ENCODE data around the gene VPS37D. TPM values are rescaled to one million over a fixed set of nuclear protein-coding genes. Genes with fewer than 3 reads are reported as not detected.

VPS37D gene
- total RNA-seq, 2 donors from 2014 or later = 0.92 to 1.2 TPM

DNA sequence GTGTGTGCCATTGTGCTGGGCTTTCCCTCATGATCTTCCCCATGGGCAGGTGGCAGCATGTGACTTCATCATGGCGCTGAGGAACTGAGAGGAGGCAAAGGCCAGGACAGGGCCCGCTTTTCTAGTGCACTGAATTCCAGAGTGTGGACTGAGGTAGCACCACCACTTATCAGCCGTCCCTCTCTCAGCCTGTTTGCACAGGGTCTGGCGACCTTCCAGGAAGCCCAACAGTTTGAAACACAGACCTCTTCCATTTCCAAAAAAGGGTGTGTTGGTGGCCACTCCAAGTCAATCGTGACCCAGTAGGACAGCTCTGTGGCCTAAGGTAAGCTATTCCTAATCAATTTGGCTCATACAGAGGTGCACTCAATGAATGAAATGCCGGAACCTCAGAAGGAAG is 11.2 kb downstream of the VPS37D start:
- Histone ChIP-seq H3K36me3 (peaks cover 3% of the 10 kb centered on the region), H3K27me3 (replicated peaks; ENCODE audit: insufficient read depth) (no peaks in the 10 kb centered on the region), H3K9me3 (no peaks in the 10 kb centered on the region), H3K27ac (no peak overlapping the region), H3K4me3 (no peak overlapping the region), H3K4me1 (ENCODE audit: control insufficient read depth in 1 of 2, low read depth in 2 of 2) (peaks cover 15 to 27% of the 10 kb centered on the region in 2 donors)
- TF ChIP-seq, protein P1, sequence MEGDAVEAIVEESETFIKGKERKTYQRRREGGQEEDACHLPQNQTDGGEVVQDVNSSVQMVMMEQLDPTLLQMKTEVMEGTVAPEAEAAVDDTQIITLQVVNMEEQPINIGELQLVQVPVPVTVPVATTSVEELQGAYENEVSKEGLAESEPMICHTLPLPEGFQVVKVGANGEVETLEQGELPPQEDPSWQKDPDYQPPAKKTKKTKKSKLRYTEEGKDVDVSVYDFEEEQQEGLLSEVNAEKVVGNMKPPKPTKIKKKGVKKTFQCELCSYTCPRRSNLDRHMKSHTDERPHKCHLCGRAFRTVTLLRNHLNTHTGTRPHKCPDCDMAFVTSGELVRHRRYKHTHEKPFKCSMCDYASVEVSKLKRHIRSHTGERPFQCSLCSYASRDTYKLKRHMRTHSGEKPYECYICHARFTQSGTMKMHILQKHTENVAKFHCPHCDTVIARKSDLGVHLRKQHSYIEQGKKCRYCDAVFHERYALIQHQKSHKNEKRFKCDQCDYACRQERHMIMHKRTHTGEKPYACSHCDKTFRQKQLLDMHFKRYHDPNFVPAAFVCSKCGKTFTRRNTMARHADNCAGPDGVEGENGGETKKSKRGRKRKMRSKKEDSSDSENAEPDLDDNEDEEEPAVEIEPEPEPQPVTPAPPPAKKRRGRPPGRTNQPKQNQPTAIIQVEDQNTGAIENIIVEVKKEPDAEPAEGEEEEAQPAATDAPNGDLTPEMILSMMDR (IDR thresholded peaks at IDR 0.05) = no peak
- DNase-seq (ENCODE audit: low spot score) = no peak
- no peak for ATAC-seq (ENCODE audit: insufficient number of reproducible peaks, low FRiP score, low read depth)

DNA sequence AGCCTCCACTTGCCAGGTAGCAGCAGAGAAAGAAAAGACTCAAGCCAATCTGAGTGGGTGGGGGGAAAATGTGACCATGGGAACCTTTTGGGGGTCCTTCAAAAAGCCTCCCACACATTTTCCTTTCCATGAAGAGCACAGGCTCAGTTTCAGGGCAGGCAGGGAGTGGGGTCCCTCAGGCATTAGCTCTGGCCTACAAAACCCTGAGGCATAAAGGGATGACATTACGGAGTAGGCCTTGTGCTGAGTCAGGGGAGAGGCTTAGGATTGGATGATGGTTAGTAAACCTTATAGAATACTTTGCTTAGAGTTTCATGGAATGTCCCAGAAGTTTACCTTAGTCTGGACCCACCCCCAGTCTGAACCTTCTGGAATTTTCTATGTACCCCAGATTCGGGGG is 12.1 kb downstream of the VPS37D start:
- DNase-seq (ENCODE audit: low spot score) (no peak), ATAC-seq (ENCODE audit: insufficient number of reproducible peaks, low FRiP score, low read depth) (no peak)
- TF ChIP-seq, protein P1 (IDR thresholded peaks at IDR 0.05) = no peak
- no peaks in the 10 kb centered on the region for H3K27me3 ChIP-seq (replicated peaks; ENCODE audit: insufficient read depth)
- peaks cover 3% of the 10 kb centered on the region for H3K36me3 ChIP-seq
- no peak overlapping the region for H3K4me3 ChIP-seq
- H3K4me1 ChIP-seq (ENCODE audit: control insufficient read depth in 1 of 2, low read depth in 2 of 2) = peaks cover 15 to 32% of the 10 kb centered on the region in 2 donors
- H3K9me3 ChIP-seq = no peaks in the 10 kb centered on the region
- no peak overlapping the region for H3K27ac ChIP-seq

DNA sequence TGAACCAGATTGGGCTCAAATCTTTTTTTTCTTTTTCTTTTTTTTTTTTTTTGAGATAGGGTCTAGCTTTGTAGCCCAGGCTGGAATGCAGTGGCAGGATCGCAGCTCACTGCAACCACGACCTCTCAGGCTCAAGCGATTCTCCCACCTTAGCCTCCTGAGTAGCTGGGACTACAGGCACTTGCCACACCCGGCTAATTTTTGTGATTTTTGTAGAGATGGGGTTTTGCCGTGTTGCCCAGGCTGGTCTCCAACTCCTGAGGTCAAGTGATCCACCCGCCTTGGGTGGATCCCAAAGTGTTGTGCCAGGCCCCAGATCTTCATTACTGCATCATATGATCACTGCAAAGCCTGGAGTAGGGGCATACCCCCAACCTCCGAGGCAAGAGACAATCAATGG is 12.9 kb downstream of the VPS37D start:
- TF ChIP-seq, protein P1 (IDR thresholded peaks at IDR 0.05) = no peak
- Histone ChIP-seq H3K4me3 (no peak overlapping the region), H3K27me3 (replicated peaks; ENCODE audit: insufficient read depth) (no peaks in the 10 kb centered on the region), H3K9me3 (no peaks in the 10 kb centered on the region), H3K36me3 (peaks cover 3% of the 10 kb centered on the region), H3K4me1 (ENCODE audit: control insufficient read depth in 1 of 2, low read depth in 2 of 2) (peaks cover 15 to 32% of the 10 kb centered on the region in 2 donors), H3K27ac (no peak overlapping the region)
- ATAC-seq (ENCODE audit: insufficient number of reproducible peaks, low FRiP score, low read depth) = no peak
- DNase-seq (ENCODE audit: low spot score) = no peak

DNA sequence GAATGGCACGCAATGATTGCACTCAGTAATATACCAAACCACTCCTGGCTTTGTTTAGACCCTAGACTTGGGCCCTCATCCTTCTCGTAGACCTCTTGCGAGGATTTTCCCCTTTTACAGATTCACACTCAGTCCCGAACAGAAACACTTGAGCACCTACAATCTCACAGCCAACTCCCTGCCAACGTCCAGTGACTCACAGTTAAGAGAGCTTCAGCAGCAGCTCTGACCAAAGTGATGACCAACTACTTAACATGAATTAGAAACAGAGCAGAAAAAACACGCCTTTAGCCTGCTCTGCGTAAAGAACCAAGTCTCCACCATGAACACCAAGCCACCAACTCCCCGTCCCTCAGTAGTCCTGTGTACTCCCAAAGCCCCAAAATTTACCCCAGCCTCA is 13.4 kb downstream of the VPS37D start:
- Histone ChIP-seq H3K27me3 (replicated peaks; ENCODE audit: insufficient read depth) (no peaks in the 10 kb centered on the region), H3K9me3 (no peaks in the 10 kb centered on the region), H3K4me3 (no peak overlapping the region), H3K36me3 (peaks cover 3% of the 10 kb centered on the region), H3K27ac (no peak overlapping the region), H3K4me1 (ENCODE audit: control insufficient read depth in 1 of 2, low read depth in 2 of 2) (peaks cover 15 to 32% of the 10 kb centered on the region in 2 donors)
- TF ChIP-seq, protein P1 (IDR thresholded peaks at IDR 0.05) = no peak
- DNase-seq (ENCODE audit: low spot score) = no peak
- ATAC-seq (ENCODE audit: insufficient number of reproducible peaks, low FRiP score, low read depth) = no peak

DNA sequence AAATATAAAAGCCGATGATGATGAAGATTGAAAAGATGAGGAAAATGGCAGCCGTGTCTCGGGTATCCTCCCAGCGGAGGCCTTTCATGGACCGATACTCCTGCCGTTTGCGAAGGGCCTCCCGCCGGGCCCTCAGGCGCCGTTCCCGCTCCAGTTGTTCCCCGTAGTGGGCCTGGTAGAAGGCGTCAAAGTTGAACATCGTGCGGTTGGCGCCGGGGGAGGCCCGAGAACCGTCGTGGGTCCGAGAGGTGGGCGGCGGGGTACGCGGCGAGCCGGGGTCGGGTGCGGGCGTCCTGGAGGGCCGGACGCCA is 15.1 kb downstream of the VPS37D start:
- no peak for DNase-seq (ENCODE audit: low spot score)
- Histone ChIP-seq H3K4me1 (ENCODE audit: control insufficient read depth in 1 of 2, low read depth in 2 of 2) (peaks cover 15 to 32% of the 10 kb centered on the region in 2 donors), H3K27me3 (replicated peaks; ENCODE audit: insufficient read depth) (no peaks in the 10 kb centered on the region), H3K4me3 (peak overlapping the region; percentile 97), H3K36me3 (peaks cover 9% of the 10 kb centered on the region), H3K27ac (peak overlapping the region; percentile 73 to 87), H3K9me3 (no peaks in the 10 kb centered on the region)
- TF ChIP-seq, protein P1 (IDR thresholded peaks at IDR 0.05) = no peak
- ATAC-seq (ENCODE audit: insufficient number of reproducible peaks, low FRiP score, low read depth) = no peak

Data from thoracic aorta (tissue), 2 donors.